ENCODE measurements around the gene ELANE. TPM values are rescaled to one million over a fixed set of nuclear protein-coding genes. Genes with fewer than 3 reads are reported as not detected.
"Not testable (repeated sequence)": the region's sequence is repeated elsewhere in the genome, so short reads cannot be mapped to it uniquely, and the experiment has no call there.

The ELANE gene
- polyA plus RNA-seq, 4 donors = 0.48 to 1.1 TPM; not detected in 2

DNA sequence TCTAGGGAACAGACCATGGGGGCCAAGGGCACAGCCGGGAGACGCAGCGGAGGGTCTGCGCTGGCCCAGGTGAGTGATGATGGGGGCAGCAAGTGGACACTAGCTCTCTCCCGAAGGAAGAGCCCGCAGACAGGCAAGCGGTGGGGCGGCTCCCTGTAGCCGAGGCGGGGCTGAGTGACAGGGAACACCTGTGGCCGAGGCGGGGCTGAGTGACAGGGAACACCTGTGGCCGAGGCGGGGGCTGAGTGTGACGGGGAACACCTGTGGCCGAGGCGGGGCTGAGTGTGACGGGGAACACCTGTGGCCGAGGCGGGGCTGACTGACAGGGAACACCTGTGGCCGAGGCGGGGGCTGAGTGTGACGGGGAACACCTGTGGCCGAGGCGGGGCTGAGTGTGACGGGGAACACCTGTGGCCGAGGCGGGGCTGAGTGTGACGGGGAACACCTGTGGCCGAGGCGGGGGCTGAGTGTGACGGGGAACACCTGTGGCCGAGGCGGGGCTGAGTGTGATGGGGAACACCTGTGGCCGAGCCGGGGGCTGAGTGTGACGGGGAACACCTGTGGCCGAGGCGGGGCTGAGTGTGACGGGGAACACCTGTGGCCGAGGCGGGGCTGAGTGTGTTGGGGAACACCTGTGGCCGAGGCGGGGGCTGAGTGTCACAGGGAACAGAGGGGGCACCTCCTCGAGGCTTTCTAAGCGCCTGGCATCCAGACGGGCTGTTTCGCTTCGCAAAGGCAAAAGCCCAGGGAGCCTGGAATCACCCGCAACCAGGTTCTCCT lies 39.5 kb downstream of the ELANE start:
- not testable (repeated sequence) for DNase-seq (ENCODE audit: low read depth in 4 of 4, low spot score in 3 of 4)

GRCh38 chr19:892243-892893 lies 40.3 kb downstream of the ELANE start:
- DNase-seq (ENCODE audit: low read depth in 4 of 4, low spot score in 3 of 4) = no peak

DNA sequence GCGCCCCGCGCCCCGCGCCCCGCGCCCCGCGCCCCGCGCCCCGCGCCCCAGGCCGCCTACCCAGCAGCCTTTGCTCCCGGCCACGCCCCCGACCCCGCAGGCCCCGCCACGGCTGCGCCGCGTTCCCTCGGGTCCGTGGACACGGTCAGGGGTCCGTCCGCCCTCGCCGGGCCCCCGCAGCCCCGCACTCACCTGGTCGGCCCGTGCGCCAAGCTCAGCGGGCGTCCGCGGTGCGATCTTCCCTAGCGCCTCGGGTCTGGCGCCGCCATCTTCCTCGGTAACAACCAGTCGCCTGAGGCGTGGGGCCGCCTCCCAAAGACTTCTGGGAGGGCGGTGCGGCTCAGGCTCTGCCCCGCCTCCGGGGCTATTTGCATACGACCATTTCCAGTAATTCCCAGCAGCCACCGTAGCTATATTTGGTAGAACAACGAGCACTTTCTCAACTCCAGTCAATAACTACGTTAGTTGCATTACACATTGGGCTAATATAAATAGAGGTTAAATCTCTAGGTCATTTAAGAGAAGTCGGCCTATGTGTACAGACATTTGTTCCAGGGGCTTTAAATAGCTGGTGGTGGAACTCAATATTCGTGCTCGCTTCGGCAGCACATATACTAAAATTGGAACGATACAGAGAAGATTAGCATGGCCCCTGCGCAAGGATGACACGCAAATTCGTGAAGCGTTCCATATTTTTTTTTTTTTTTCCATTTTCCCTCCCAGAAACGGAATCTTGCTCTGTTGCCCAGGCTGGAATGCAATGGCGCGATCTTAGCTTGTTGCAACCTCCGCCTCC lies 41.0 kb downstream of the ELANE start, which contains the start of the genes MED16 and RNU6-9:
MED16 (minus strand) TSS at position 294 of the 796 bp plus-strand sequence. CDS start 2,056 bp downstream, outside the sequence.
RNU6-9 (plus strand) TSS at position 591 of the 796 bp plus-strand sequence.
- DNase-seq (ENCODE audit: low read depth in 4 of 4, low spot score in 3 of 4) = peak; percentile 87 to 91 (median 91)

DNA sequence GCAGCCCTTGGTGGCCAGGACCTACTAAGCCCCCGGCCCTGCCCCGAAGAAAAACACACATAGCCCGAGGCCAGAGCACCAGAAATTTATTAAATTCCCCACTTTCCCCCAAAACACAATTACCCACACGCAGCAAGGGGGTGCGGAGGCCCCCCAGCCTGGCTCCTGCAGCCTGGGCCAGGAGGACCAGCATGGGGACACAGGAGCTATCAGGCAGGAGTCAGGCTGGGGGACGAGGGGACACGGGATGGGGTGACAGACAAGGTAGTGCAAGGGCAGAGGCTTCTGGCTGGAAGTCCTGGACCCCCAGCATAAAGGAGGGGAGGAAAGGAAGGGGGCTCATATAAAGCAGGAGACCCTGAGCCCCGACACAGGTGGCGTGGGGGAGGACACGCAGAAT lies 44.3 kb downstream of the ELANE start:
- DNase-seq (ENCODE audit: low read depth in 4 of 4, low spot score in 3 of 4) = no peak

DNA sequence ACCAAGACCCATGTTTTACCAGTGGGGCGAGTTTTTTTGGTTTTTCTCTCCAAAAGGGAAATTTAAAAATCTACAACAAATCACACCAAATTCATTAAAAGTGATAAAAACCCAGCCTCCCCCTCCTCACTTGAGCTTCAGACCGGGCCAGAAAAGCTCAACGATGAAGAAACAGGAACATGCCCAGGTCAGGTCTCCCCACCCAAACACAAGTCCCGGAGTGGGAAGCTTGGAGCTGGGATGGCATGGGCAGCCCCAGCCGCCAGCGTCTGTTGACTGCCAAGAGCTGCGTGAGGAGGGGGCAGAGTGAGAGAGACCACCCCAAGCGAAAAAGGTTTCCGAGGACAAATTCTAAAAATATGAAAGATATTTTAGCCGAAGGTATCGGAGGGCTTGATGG lies 44.9 kb downstream of the ELANE start:
- DNase-seq (ENCODE audit: low read depth in 4 of 4, low spot score in 3 of 4) = no peak

DNA sequence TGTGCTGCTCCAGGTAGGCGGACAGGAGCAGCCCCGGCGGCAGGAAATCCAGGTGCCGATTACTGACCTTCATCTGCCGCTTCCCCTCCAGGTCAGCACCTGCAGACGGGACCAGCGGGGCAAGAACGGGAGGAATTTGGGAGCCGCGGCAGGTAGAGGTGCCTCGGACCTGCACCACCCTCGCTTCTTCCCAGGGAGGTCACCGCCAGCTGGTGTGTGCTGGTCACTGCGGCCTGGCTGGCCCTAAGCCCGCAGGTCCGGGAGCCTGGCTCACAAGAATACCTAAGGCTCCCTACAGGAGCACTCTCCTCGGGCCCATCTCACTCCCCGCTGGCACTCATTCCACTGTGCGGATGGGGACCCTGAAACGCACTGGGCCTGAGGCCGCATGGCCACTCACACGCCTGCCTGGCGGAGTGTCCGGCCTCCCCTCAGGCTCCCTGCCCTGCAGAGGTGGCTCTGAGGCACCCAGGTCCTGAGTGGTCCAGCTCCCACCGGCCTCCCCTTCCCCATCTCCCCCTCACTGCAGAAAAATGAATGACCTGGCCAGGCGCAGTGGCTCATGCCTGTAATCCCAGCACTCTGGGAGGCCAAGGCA lies 45.4 kb downstream of the ELANE start:
- no peak for DNase-seq (ENCODE audit: low read depth in 4 of 4, low spot score in 3 of 4)

- DNase-seq (ENCODE audit: low read depth in 4 of 4, low spot score in 3 of 4) = peak in 1 of 4 donors; percentile 79
These were observed 46.6 kb downstream of the ELANE start for GRCh38 chr19:898663-899062.

- no peak for DNase-seq (ENCODE audit: low read depth in 4 of 4, low spot score in 3 of 4)
These were observed 47.4 kb downstream of the ELANE start for GRCh38 chr19:899336-900042.

DNA sequence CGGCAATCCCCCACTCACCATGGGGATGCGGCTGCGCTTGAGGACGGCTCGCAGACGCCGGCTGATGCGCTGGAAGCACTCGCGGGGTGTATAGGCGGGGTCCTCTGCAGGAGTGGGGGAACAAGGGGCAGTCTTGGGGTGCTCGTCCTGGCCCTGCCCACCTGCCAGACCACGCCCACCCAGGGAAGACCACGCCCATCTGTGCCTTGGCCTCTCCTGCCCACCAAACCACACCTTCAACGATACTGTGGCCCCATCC lies 47.9 kb downstream of the ELANE start:
- DNase-seq (ENCODE audit: low read depth in 4 of 4, low spot score in 3 of 4) = no peak

DNA sequence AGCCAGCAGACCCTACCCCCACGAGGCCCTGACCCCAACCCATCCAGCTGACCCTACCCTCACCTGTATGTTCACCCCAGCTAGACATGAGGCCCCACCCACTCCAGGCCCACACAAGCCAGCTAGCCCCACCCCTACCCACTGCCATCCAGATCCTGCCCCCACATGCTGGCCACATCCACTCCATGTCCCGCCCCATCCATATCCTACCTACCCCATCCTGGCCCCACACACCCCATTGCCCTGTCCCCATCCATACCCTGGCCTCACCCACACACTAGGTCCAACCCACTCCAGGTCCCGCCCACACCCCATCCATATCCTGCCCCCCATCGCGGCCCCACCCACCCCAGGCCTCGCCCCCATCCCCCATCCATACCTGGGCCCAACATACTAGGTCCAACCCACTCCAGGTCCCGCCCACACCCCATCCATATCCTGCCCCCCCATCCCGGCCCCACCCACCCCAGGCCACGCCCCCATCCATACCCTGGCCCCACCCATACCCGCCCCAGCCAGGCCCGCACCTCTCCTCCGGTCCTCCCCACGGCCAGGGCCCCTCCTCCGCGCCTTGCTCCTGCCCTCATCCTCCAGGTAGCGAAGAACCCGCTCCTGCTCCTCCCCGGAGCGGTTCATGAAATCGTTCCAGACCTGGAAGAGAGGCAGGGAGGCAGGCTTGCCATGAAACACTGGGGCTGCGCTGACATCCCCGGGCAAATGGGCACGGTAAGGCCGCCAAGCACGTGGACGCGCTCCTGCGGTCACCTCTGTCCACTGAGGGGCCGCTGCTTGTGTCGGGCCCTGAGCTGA lies 48.4 kb downstream of the ELANE start:
- no peak for DNase-seq (ENCODE audit: low read depth in 4 of 4, low spot score in 3 of 4)

DNA sequence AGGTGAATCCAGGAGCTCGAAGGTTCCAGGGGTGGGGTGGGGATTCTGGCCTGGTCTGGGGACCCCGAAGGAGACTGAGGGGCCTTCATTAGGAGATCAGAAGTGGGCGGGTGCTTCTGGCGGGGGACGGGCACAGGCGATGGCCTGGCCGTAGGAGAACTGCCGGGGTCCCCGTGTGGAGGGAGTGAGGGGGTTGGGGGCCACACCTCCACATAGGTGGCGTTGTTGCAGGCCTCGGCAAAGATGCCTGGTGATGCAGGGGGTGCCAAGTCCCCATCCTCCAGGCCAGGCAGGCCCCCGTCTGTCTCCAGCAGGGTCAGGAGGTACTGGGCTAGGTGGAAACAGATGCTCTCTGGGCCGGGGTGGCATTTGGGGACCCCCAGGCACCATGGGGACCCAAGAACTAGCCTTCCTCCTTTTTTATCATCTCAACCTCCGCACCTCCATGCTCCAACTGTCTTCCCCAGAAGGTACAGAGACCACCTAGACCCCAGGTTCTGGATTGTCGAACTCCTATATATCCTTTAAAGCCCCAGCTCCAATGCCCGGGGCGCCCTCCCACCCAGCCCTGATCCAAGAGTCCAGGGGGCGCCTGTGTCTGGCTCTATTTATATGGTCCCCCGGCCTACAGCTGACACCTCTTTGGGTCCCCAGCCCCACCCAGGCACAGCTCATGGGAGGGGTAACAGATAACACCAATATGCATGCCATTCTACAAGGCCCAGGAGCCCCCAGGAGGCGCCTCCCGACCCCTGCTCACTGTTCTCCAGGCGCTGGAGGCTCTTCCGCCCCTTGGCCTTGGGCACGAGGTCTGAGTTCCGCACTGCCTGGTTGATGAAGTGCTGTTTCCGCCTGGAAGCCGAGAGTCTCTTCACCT lies 49.4 kb downstream of the ELANE start:
- no peak for DNase-seq (ENCODE audit: low read depth in 4 of 4, low spot score in 3 of 4)

GRCh38 chr19:902093-902370 lies 49.9 kb downstream of the ELANE start:
- no peak for DNase-seq (ENCODE audit: low read depth in 4 of 4, low spot score in 3 of 4)

DNA sequence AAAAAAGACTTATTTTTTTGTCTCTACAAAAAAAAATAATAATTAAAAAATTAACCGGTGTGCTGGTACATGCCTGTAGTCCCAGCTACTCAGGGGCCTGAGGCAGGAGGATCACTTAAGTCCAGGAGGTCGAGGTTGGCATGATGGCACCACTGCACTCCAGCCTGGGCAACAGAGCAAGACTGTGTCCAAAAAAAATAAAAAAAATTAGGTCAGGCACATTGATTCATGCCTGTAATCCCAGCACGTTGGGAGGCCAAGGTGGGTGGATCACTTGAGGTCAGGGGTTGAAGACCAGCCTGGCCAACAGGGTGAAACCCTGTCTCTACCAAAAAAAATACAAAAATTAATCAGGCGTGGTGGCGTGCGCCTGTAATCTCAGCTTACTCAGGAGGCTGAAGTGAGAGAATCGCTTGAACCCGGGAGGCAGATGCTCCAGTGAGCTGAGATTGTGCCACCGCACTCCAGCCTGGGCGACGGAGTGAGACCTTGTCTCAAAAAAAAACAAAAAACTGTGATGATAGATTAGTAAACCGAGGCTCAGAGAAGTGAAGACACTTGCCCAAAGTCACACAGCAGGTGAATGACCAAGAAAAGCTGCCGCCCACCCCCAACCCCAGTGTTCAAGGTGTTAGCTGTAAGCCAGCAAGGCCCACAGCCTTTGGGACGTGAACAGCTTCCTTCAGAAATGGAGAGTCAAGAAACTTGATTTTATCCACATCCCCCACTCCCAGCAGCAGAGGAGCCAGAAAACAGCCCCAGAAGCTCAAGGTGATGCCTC lies 50.5 kb downstream of the ELANE start:
- no peak for DNase-seq (ENCODE audit: low read depth in 4 of 4, low spot score in 3 of 4)

DNA sequence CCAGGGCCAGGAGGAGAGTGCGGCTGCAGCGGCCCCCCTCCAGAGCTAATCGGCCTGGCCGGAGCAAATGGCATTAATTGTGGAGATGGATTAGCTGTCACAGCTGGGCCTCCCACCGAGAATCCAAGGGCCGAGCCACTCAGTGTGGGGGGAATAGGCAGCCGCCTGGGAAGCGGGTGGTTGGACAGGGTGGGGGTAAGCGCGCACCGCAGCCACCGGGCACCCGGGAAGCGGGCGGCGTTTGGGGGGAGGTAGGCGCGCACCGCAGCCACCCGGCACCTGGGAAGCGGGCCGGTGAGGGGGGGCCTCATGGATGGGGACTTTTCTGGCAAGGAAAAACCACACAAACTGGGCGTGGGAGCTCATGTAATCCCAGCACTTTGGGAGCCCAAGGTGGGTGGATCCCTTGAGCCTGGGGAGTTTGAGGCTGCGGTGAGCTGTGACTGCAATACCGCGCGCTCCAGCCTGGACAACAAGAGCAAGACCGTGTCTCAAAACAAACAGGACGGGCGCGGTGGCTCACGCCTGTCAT lies 51.2 kb downstream of the ELANE start:
- DNase-seq (ENCODE audit: low read depth in 4 of 4, low spot score in 3 of 4) = no peak

- no peak for DNase-seq (ENCODE audit: low read depth in 4 of 4, low spot score in 3 of 4)
These were observed 52.4 kb downstream of the ELANE start for GRCh38 chr19:904545-904944.
